Skeletal muscle tissue (tissue), 5 donors: ENCODE measurements around the gene PLA2G4F. TPM values are rescaled to one million over a fixed set of nuclear protein-coding genes. Genes with fewer than 3 reads are reported as not detected.
"Not testable (repeated sequence)": the region's sequence is repeated elsewhere in the genome, so short reads cannot be mapped to it uniquely, and the experiment has no call there.

ENCODE experiments used
- H3K27ac ChIP-seq: one replicate; pipeline ENCODE4 v1.7.0; 2013; ENCODE audit warnings: mild to moderate bottlenecking, low read depth, low read length, inconsistent platforms
- H3K27me3 ChIP-seq, 3 donors: one replicate each; pipeline ENCODE4 v1.7.0; 2013; ENCODE audit warnings: low read length in 3 of 3; ENCODE audit not compliant: control insufficient read depth in 3 of 3, insufficient read depth in 3 of 3
- H3K36me3 ChIP-seq, 3 donors: one replicate each; pipeline ENCODE4 v1.7.0; 2013; ENCODE audit warnings: low read length in 3 of 3; ENCODE audit not compliant: control insufficient read depth in 3 of 3, insufficient read depth in 3 of 3
- H3K4me1 ChIP-seq, 3 donors: one replicate each; pipeline ENCODE4 v1.7.0; 2013; ENCODE audit warnings: low read length in 3 of 3, mild to moderate bottlenecking in 3 of 3; ENCODE audit not compliant: control insufficient read depth in 3 of 3, insufficient read depth in 3 of 3
- H3K4me3 ChIP-seq, 3 donors: one replicate each; pipeline ENCODE4 v1.7.0; 2013; ENCODE audit warnings: low read length in 3 of 3
- H3K9ac ChIP-seq, 3 donors: one replicate each; pipeline ENCODE4 v1.7.0; 2013; ENCODE audit warnings: low read length in 3 of 3, mild to moderate bottlenecking in 3 of 3, moderate library complexity in 2 of 3, low read depth in 1 of 3
- H3K9me3 ChIP-seq, 3 donors: one replicate each; pipeline ENCODE4 v1.7.0; 2013; ENCODE audit warnings: low read length in 3 of 3; ENCODE audit not compliant: control insufficient read depth in 3 of 3
- small RNA-seq: library from RNA; depleted of rRNA; stranded (forward); fragments of <200 nt; gene quantifications from one replicate; pipeline ENCODE3, GENCODE V24; 2014
- total RNA-seq: library from RNA; depleted of rRNA; stranded (reverse); fragments of >200 nt; gene quantifications from one replicate; pipeline ENCODE4 v1.2.3, GENCODE V29; 2014
- donor health status: Osteomylitis.

PLA2G4F gene
- total RNA-seq, 1 donor from 2014 or later, result not detected

DNA sequence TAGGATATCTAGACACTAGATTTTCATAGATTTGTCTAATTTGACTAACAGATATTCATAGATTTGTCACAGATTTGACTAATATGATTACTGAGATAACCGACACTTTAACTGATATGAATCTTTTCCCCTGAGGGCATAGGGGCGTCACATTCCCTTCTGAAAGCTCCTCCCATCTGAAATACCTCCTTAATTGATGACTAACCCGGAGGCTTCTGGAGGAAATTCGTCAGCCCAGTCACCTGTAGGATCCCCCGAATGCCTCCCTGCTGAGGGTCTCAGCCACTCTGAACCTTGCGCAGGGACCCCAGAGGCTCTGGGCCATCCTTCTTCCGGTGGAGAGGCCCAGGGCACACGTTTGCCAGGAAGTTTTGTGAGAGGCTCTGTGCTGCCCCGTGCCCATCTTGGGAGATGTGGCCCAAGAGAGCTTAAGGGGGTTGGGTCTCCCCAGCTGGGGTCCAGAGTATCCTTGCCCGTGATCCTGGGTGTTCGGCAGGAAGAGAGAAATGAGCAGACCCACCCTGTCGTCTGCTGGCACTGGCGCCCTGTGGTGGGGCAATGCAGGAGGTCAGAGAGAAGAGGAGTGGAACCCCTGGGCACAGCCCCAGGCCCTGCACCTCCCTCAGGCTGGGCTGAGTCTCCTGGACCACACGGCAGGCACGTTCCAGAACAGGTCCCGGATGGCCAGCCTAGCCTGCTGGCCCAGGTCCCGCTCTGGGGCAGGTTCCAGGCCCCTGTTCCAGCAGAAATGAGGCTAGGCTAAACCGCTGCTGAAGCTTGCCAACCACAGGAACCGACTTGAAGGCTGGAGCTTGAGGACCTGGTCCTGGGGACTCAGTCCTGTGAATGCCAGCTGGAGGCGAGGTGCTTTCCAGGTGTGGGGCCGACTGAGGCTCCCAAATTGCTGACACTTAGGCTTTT, 63.8 kb downstream of the PLA2G4F start:
- Histone ChIP-seq H3K27me3 (peaks cover 0 to 10% (median 3%) of the 10 kb centered on the region in 3 donors), H3K27ac (no peak overlapping the region), H3K9me3 (no peaks in the 10 kb centered on the region), H3K36me3 (no peaks in the 10 kb centered on the region), H3K9ac (peak overlapping the region in 1 of 3 donors; percentile 16), H3K4me1 (peaks cover 4 to 13% (median 11%) of the 10 kb centered on the region in 3 donors), H3K4me3 (no peak overlapping the region)

DNA sequence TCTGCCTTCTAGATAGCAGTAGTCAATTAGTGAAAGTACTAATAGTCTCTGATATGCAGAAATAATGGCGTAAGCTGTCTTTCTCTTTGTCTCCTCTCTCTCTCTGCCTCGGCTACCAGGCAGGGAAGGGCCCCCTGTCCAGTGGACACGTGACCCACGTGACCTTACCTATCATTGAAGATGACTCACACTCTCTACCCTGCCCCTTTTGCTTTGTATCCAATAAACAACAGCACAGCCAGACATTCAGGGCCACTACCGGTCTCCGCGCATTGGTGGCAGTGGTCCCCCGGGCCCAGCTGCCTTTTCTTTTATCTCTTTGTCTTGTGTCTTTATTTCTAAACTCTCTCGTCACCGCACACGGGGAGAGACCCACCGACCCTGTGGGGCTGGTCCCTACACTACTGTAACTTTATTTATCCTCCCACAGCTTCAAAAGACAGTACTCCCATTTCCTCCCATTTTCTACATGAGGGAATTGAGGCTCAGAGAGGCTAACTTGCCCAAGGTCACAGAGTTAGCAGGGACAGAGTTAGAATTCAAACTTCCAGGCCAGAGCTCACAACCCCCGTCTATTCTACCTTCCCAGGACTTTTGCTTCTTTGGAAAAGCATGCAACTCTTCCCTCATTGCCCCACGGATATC, 64.6 kb downstream of the PLA2G4F start:
- H3K4me3 ChIP-seq, H3K36me3 ChIP-seq, H3K9ac ChIP-seq, H3K9me3 ChIP-seq, H3K27ac ChIP-seq: not testable (repeated sequence)
- H3K4me1 ChIP-seq, result peaks cover 4 to 13% (median 11%) of the 10 kb centered on the region in 3 donors
- H3K27me3 ChIP-seq, result peaks cover 0 to 12% (median 3%) of the 10 kb centered on the region in 3 donors

- Histone ChIP-seq H3K4me1 (peaks cover 4 to 13% (median 11%) of the 10 kb centered on the region in 3 donors), H3K9ac (no peak overlapping the region), H3K36me3 (no peaks in the 10 kb centered on the region), H3K27ac (no peak overlapping the region), H3K4me3 (no peak overlapping the region), H3K9me3 (no peaks in the 10 kb centered on the region), H3K27me3 (peaks cover 0 to 12% (median 3%) of the 10 kb centered on the region in 3 donors)
Observed at GRCh38 chr15:42090781-42091180, 65.7 kb downstream of the PLA2G4F start.

DNA sequence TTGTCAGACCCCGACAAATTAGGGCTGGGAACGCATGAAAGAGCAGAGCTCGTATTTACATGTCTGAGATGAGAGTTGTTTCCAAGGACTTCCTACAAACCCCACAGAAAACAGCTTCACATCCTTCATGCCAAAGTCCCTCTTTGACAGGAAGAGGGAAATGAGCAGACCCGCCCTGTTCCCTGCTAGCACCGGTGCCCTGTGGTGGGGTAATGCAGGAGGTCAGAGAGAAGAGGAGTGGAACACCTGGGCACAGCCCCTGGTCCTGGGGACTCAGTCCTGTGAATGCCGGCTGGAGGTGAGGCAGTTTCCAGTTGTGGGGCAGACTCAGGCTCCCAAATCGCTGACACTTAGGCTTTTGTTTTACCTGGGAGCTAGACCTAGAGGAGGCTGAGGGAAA, 66.1 kb downstream of the PLA2G4F start:
- no peak overlapping the region for H3K9ac ChIP-seq
- no peaks in the 10 kb centered on the region for H3K36me3 ChIP-seq
- peaks cover 4 to 13% (median 11%) of the 10 kb centered on the region in 3 donors for H3K4me1 ChIP-seq

GRCh38 chr15:42089942-42090341, 66.5 kb downstream of the PLA2G4F start:
- Histone ChIP-seq H3K4me3 (no peak overlapping the region), H3K27me3 (peaks cover 0 to 16% (median 3%) of the 10 kb centered on the region in 3 donors), H3K9me3 (no peaks in the 10 kb centered on the region), H3K9ac (no peak overlapping the region), H3K27ac (no peak overlapping the region), H3K36me3 (no peaks in the 10 kb centered on the region), H3K4me1 (peaks cover 4 to 13% (median 11%) of the 10 kb centered on the region in 3 donors)

More for the DNA sequence above, 66.1 kb downstream of the PLA2G4F start:
- Histone ChIP-seq H3K27ac (no peak overlapping the region), H3K4me3 (no peak overlapping the region), H3K9me3 (no peaks in the 10 kb centered on the region), H3K27me3 (peaks cover 0 to 12% (median 3%) of the 10 kb centered on the region in 3 donors)

Small RNA genes within 50 kb of the gene (small RNA-seq; reads per million reads assigned to genes)
- gene MIR627, result 0.63 reads per million, percentile 68 among the genes with 10 or more reads in this experiment

Other genes starting within 250 kb of the PLA2G4F start
- gene EHD4, start 184.1 kb downstream of the PLA2G4F start, total RNA-seq, result 24.0 TPM
- gene PLA2G4E, start 135.6 kb downstream of the PLA2G4F start, total RNA-seq, result 0.52 TPM
- gene PLA2G4D, start 62.1 kb downstream of the PLA2G4F start, total RNA-seq, result not detected
- 29.2 TPM for gene VPS39, start 51.7 kb upstream of the PLA2G4F start, total RNA-seq
- gene GANC, start 116.6 kb upstream of the PLA2G4F start, total RNA-seq, result 11.5 TPM
- 70.5 TPM for gene TMEM87A, start 116.8 kb upstream of the PLA2G4F start, total RNA-seq
- gene CAPN3, start 202.9 kb upstream of the PLA2G4F start, total RNA-seq, result 675 TPM